Omental fat pad (tissue), 4 donors: ENCODE results near the gene ZNF331. TPM values are rescaled to one million over a fixed set of nuclear protein-coding genes. Genes with fewer than 3 reads are reported as not detected.

ENCODE experiments used
- ATAC-seq: fragments of 150-250 bp; one replicate; pipeline ENCODE4 v1.9.1; 2016; ENCODE audit warnings: mild to moderate bottlenecking, moderate library complexity; ENCODE audit not compliant: low FRiP score
- DNase-seq: peaks from one replicate; pipeline ENCODE4 v3.0.0-alpha.2; 2019; ENCODE audit warnings: low spot score
- total RNA-seq, 4 donors: library from RNA; depleted of rRNA; stranded (reverse); fragments of >200 nt; gene quantifications; one replicate each; pipeline ENCODE4 v1.1.0, GENCODE V29; 2016
- TF ChIP-seq, protein P1 (sequence below), 3 donors: fragments of 450-650 bp; IDR thresholded peaks; one replicate each; pipeline ENCODE4 v1.5.1; 2016 to 2017; ENCODE audit warnings: antibody characterized with exemption in 3 of 3, mild to moderate bottlenecking in 3 of 3, moderate library complexity in 2 of 3

Gene ZNF331
- total RNA-seq, 4 donors from 2014 or later, result 29.9 to 415 (median 55.0) TPM

GRCh38 chr19:53525922-53526321 lies 12.0 kb upstream of the ZNF331 start:
- ATAC-seq (no peak), DNase-seq (no peak)
- TF ChIP-seq, protein P1, sequence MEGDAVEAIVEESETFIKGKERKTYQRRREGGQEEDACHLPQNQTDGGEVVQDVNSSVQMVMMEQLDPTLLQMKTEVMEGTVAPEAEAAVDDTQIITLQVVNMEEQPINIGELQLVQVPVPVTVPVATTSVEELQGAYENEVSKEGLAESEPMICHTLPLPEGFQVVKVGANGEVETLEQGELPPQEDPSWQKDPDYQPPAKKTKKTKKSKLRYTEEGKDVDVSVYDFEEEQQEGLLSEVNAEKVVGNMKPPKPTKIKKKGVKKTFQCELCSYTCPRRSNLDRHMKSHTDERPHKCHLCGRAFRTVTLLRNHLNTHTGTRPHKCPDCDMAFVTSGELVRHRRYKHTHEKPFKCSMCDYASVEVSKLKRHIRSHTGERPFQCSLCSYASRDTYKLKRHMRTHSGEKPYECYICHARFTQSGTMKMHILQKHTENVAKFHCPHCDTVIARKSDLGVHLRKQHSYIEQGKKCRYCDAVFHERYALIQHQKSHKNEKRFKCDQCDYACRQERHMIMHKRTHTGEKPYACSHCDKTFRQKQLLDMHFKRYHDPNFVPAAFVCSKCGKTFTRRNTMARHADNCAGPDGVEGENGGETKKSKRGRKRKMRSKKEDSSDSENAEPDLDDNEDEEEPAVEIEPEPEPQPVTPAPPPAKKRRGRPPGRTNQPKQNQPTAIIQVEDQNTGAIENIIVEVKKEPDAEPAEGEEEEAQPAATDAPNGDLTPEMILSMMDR (IDR thresholded peaks at IDR 0.05), result no peak

DNA sequence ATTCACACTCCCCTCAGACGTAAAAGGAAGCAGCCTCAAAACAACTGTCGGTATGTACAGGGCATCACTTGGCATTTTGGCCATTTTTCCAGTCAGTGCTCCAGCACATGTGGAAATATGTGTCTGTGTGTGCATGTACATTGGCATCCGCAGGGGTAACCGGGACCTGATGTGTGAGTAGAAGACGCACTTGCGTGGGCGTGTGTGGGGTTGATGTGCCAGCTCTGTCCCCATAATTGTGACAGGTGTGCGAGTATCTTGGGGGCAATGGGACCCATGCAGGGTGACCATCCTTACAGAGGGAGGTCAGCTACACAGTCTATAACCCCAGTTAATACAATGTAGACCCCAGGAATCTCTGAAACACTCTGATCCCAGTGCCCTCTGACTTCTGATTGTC lies 7.3 kb upstream of the ZNF331 start:
- TF ChIP-seq, protein P1 (IDR thresholded peaks at IDR 0.05), result no peak
- ATAC-seq (no peak), DNase-seq (no peak)

DNA sequence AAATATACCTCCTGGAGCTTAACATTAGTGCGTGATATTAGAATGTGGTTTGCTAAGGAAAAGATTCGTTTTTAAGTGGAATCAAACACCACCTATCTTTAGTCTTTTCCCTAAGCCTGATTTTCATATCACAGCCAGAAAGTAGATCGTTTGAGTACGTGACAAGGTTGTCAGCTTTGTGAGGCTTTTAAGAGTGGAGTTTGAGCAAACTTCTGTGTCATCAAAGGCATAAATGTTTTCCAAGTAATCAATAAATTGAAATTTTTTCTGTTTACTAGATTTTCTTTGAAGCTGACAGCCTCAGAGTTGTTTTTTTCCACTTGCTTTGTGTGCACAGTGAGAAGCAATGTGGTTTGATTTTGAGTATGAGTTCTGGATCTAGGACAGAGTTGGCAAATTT lies 6.5 kb upstream of the ZNF331 start:
- no peak for DNase-seq
- no peak for ATAC-seq
- TF ChIP-seq, protein P1 (IDR thresholded peaks at IDR 0.05), result no peak

- TF ChIP-seq, protein P1 (IDR thresholded peaks at IDR 0.05), result no peak
- ATAC-seq, result no peak
- no peak for DNase-seq
Measured at GRCh38 chr19:53532362-53532761, 5.6 kb upstream of the ZNF331 start.

- ATAC-seq, result no peak
- TF ChIP-seq, protein P1 (IDR thresholded peaks at IDR 0.05), result no peak
Measured at GRCh38 chr19:53536225-53536548, 1.8 kb upstream of the ZNF331 start.

GRCh38 chr19:53537121-53537520 lies 824 bp upstream of the ZNF331 start:
- TF ChIP-seq, protein P1 (IDR thresholded peaks at IDR 0.05), result no peak
- ATAC-seq (no peak), DNase-seq (no peak)

More at GRCh38 chr19:53536225-53536548, 1.8 kb upstream of the ZNF331 start:
- DNase-seq, result no peak

DNA sequence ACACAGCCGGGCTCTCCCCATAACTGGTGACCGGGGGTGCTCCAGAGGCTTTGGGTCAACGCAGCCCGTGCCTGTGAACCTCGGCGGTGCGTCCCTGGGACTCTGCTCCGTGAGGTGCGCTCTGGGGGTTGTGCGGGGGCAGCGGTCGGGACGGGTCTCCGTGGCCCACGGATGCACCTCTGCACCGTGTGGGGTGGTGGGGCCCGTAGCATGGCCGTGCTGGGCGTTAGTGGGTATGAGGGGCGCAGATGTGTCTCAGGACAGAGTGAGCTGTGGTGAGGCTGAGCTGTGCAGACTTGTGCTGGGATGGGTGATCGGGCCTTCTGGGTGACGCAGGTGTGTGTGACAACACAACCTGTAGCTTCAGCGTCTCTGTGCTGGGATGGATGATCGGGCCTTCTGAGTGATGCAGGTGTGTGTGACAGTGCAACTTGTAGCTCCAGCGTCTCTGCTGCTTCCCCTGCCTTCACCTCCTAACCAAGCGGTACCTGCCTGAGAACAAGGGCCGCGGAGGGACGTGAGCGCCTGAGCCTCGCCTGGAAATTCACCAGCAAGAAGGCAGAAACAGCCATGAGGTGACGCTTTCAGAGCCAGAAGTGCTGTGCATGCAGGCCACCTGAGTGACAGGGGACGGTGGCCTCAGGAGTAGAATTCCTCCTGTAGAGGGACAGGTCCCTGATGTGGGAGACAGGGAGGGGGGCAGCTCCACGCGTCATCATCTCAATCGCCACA lies 599 bp downstream of the ZNF331 start:
- TF ChIP-seq, protein P1 (IDR thresholded peaks at IDR 0.05), result no peak
- DNase-seq, result no peak
- ATAC-seq, result peak; percentile 20
